Smooth muscle cell of trachea (primary cell): ENCODE measurements around the gene LRRC26. TPM values are rescaled to one million over a fixed set of nuclear protein-coding genes. Genes with fewer than 3 reads are reported as not detected.

Source experiments
- total RNA-seq: library from RNA; depleted of rRNA; stranded (reverse); fragments of >200 nt; gene quantifications from 2 replicates; pipeline ENCODE4 v1.2.1, GENCODE V29; 2014

Gene LRRC26, protein sequence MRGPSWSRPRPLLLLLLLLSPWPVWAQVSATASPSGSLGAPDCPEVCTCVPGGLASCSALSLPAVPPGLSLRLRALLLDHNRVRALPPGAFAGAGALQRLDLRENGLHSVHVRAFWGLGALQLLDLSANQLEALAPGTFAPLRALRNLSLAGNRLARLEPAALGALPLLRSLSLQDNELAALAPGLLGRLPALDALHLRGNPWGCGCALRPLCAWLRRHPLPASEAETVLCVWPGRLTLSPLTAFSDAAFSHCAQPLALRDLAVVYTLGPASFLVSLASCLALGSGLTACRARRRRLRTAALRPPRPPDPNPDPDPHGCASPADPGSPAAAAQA
- total RNA-seq = not detected in 2 replicates

DNA sequence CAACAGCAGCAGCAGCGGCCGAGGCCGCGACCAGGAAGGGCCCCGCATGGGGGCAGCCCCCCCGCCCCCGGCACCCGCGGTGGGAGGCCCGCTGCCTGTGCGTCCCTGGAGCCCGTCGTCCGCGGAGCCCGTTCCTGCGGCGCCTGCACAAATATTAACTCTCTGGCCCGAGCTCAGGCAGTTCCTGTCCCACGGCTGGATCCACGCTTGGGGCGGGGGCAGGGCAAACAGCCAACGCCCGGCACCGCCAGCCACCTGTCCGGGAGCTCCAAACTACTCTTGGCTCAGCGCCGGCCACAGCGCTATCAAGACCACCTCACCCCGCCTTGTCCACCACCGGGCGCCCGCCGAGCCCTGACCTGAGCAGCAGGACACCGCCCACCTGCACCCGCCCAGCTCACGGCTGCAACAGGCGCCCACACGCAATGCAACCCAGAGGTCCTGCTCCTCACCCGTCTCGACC lies at the start of gene LRRC26:
Gene LRRC26 (minus strand): TSS at position 156 of the 463 bp plus-strand sequence. CDS start 108 bp downstream, at position 48.

DNA sequence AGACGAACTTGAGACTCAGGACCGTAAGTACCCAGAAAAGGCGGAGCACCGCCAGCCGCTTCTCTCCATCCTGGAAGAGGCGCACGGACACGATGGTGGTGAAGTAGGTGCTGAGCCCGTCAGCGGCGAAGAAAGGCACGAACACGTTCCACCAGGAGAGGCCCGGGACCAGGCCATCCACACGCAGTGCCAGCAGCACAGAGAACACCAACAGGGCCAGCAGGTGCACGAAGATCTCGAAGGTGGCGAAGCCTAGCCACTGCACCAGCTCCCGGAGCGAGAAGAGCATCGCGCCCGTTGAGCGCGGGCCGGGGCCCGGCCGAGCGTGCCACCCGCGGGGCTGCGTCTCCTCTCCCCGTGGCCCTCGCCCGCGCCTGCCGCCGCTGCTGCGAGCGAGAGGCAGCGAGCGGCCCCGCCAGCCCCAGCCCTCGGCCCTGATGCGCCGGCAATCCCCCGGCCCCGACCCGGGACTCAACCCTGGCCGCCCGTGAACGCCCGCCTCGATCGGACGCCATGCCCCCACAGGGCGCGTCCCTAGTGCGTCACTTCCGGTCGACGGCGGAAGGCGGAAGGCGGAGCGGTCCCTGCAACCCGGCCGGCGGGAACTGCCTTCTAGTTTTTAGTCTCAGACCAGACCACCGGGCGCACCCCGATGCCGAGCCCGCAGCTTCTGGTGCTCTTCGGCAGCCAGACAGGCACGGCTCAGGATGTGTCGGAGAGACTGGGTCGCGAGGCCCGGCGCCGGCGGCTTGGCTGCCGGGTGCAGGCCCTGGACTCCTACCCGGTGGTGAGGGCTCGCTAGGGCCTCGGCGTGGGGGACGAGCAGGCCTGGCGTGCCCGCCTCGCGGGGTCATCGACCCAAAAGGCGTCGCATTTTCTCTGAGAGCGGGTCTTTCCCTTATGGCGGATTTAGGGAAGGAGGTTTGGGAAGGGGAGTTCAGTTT lies 35.5 kb upstream of the LRRC26 start, which contains the start of the genes NDOR1 and TMEM203:
Gene NDOR1 (plus strand): TSS at position 575 of the 944 bp plus-strand sequence. CDS start 78 bp downstream, at position 653.
Gene TMEM203 (minus strand): TSS at position 523 of the 944 bp plus-strand sequence. CDS start 234 bp downstream, at position 289.

DNA sequence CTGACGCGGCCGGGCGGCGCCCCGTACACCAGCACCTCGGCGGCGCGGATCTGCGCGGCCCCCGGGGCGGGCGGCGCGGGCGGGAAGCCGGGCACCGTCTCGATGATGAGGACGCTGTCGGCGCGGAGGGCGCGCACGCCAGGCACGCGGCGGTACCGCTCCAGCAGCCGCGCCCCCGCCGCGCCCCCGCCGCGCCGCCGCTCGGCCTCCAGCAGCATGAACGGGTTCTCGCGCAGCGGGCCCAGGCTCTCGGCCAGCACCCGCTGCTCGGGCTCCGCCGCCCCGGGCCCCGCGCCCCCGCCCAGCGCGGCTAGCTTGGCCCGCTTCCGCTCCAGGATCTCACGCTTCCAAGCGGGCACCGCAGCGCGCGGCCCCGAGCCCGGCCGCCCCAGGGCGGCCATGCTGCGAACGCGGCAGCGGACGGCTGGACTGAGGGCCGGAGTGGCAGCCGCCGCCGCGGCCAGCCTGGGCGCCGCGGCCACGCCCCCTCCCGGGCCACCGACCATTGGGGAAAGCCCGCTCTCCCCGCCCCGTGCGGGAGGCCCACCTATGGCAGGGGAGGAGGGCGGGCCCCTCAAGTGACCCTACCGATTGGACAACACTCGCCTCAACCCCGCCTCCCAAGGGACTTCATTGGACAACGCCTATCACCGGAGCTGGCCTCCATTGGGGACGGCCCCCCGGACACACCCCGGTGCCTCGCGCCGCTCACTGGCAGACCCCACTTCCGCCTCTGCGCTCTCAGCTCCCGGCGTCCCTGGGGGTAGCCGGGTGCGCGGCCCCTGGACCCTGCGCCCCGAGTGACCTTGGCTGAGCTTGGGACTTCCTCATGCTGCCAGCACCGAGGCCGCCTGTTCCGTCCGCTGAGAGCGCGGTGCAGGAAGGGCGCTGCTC lies 30.7 kb upstream of the LRRC26 start, which contains the start of gene TPRN:
Gene TPRN (minus strand): TSS at position 431 of the 894 bp plus-strand sequence. CDS start 30 bp downstream, at position 401.

DNA sequence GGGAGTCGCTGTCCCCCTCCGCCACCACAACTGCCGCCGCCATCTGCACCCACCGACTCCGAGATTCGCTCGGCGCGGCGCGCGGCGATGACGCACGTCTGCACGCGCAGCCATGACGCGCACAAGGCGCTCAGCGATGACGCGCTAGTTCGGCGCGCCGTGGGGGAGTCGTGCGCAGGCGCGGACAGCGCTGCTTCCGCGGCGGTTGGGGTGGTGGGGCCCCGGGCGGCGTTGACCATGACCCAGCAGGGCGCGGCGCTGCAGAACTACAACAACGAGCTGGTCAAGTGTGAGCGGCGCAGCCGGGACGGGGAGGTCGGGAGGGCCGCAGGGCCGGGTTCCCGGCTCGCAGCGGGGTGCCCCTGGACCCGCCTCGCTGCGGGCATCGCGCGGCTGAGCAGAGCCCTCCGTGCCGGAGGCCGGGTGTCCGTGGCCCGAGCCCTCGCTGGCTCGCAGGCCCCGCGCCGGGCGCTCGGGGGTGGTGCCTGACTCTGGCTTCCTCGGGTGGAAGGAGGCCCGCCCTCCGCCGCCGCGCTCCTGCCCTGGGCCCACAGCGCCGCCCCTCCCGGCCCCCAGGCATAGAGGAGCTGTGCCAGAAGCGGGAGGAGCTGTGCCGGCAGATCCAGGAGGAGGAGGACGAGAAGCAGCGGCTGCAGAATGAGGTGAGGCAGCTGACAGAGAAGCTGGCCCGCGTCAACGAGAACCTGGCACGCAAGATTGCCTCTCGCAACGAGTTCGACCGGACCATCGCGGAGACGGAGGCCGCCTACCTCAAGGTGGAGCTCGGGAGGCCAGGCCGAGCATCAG lies 18.8 kb upstream of the LRRC26 start, which contains the start of the genes ANAPC2 and SSNA1:
Gene ANAPC2 (minus strand): TSS at position 71 of the 807 bp plus-strand sequence. CDS start 28 bp downstream, at position 43.
Gene SSNA1 (plus strand): TSS at position 187 of the 807 bp plus-strand sequence. CDS start 51 bp downstream, at position 238.

DNA sequence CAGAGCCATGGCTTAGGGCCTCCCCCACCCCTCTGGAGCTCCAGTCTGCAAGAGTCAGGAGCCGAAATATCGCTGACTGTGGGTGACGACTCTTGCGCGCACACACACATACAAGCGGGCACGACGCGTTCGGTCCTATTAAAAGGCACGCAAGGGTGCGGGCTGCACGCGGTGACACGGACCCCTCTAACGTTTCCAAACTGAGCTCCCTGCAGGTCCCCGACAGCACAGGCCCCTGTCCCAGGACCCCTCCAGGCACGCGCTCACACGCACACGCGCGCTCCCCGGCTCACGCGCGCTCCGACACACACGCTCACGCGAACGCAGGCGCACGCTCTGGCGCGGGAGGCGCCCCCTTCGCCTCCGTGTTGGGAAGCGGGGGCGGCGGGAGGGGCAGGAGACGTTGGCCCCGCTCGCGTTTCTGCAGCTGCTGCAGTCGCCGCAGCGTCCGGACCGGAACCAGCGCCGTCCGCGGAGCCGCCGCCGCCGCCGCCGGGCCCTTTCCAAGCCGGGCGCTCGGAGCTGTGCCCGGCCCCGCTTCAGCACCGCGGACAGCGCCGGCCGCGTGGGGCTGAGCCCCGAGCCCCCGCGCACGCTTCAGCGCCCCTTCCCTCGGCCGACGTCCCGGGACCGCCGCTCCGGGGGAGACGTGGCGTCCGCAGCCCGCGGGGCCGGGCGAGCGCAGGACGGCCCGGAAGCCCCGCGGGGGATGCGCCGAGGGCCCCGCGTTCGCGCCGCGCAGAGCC lies 31.0 kb downstream of the LRRC26 start, which contains the start of gene GRIN1:
Gene GRIN1 (plus strand): TSS at position 433 of the 746 bp plus-strand sequence. CDS start 333 bp downstream, outside the sequence.

Other genes with a start within 250 kb of the LRRC26 start
- 143 and 239 TPM in 2 replicates for gene FBXW5, start 225.3 kb downstream of the LRRC26 start, total RNA-seq
- gene C8G, start 224.8 kb downstream of the LRRC26 start, total RNA-seq = not detected in 2 replicates
- gene LCN12, start 217.8 kb downstream of the LRRC26 start, total RNA-seq = not detected in 2 replicates
- gene PTGDS, start 192.5 kb downstream of the LRRC26 start, total RNA-seq = 2.8 and 36.7 TPM in 2 replicates
- 0.58 and 3.1 TPM in 2 replicates for gene LCNL1, start 187.1 kb downstream of the LRRC26 start, total RNA-seq
- 16.1 and 16.2 TPM in 2 replicates for gene PAXX, start 177.6 kb downstream of the LRRC26 start, total RNA-seq
- 1.6 and 5.8 TPM in 2 replicates for gene CLIC3, start 173.5 kb downstream of the LRRC26 start, total RNA-seq
- gene ABCA2, start 141.8 kb downstream of the LRRC26 start, total RNA-seq = 22.1 and 30.8 TPM in 2 replicates
- not detected in 2 replicates for gene FUT7, start 138.0 kb downstream of the LRRC26 start, total RNA-seq
- 22.1 and 36.9 TPM in 2 replicates for gene NPDC1, start 123.9 kb downstream of the LRRC26 start, total RNA-seq
- gene ENTPD2, start 116.0 kb downstream of the LRRC26 start, total RNA-seq = not detected in 2 replicates
- gene SAPCD2, start 99.5 kb downstream of the LRRC26 start, total RNA-seq = 1.5 and 8.0 TPM in 2 replicates
- 31.3 and 34.7 TPM in 2 replicates for gene UAP1L1, start 92.5 kb downstream of the LRRC26 start, total RNA-seq
- 91.3 and 113 TPM in 2 replicates for gene MAN1B1, start 83.1 kb downstream of the LRRC26 start, total RNA-seq
- 89.9 and 123 TPM in 2 replicates for gene DPP7, start 55.3 kb downstream of the LRRC26 start, total RNA-seq
- gene GRIN1, start 30.9 kb downstream of the LRRC26 start, total RNA-seq = 0.15 and 0.33 TPM in 2 replicates
- gene TMEM210, start 2.0 kb upstream of the LRRC26 start, total RNA-seq = not detected in 2 replicates
- gene ANAPC2, start 18.5 kb upstream of the LRRC26 start, total RNA-seq = 28.0 and 31.0 TPM in 2 replicates
- 55.1 and 92.1 TPM in 2 replicates for gene SSNA1, start 18.6 kb upstream of the LRRC26 start, total RNA-seq
- gene TPRN, start 30.7 kb upstream of the LRRC26 start, total RNA-seq = 7.7 and 11.6 TPM in 2 replicates
- gene TMEM203, start 35.6 kb upstream of the LRRC26 start, total RNA-seq = 41.5 and 48.8 TPM in 2 replicates
- gene NDOR1, start 35.6 kb upstream of the LRRC26 start, total RNA-seq = 5.1 and 6.8 TPM in 2 replicates
- gene RNF208, start 52.2 kb upstream of the LRRC26 start, total RNA-seq = 0.15 and 0.50 TPM in 2 replicates
- gene CYSRT1, start 55.1 kb upstream of the LRRC26 start, total RNA-seq = 0.44 and 1.7 TPM in 2 replicates
- gene RNF224, start 57.5 kb upstream of the LRRC26 start, total RNA-seq = 0.17 TPM in 1 of 2 replicates, not detected in the other
- under 0.01 TPM in 1 of 2 replicates, not detected in the other for gene SLC34A3, start 60.9 kb upstream of the LRRC26 start, total RNA-seq
- 205 and 421 TPM in 2 replicates for gene TUBB4B, start 71.2 kb upstream of the LRRC26 start, total RNA-seq
- 0.66 TPM in 1 of 2 replicates, not detected in the other for gene STPG3, start 81.2 kb upstream of the LRRC26 start, total RNA-seq
- gene NELFB, start 85.3 kb upstream of the LRRC26 start, total RNA-seq = 53.4 and 63.5 TPM in 2 replicates
- gene TOR4A, start 107.7 kb upstream of the LRRC26 start, total RNA-seq = 25.5 and 28.9 TPM in 2 replicates
- gene NRARP, start 132.2 kb upstream of the LRRC26 start, total RNA-seq = 0.29 and 0.33 TPM in 2 replicates